A549 (cell line): ENCODE measurements around the gene ADIPOQ.

Source experiments
- BHLHE40 ChIP-seq: IDR thresholded peaks from 2 replicates; pipeline ENCODE4 v1.6.1; 2012; ENCODE audit warnings: low read depth, low read length, inconsistent platforms
- EHMT2 ChIP-seq: fragments of 200-600 bp; sonication (generic); IDR thresholded peaks from 2 replicates; pipeline ENCODE4 v1.6.1; 2016; ENCODE audit warnings: antibody characterized with exemption, low read depth, mild to moderate bottlenecking, moderate library complexity

- TF ChIP-seq EHMT2 (no peak), BHLHE40 (no peak)
Observed at GRCh38 chr3:186844908-186845307, 2.4 kb downstream of the ADIPOQ start.
